Measurements from ENCODE around the gene ATP2B2.

ATP2B2 gene

DNA sequence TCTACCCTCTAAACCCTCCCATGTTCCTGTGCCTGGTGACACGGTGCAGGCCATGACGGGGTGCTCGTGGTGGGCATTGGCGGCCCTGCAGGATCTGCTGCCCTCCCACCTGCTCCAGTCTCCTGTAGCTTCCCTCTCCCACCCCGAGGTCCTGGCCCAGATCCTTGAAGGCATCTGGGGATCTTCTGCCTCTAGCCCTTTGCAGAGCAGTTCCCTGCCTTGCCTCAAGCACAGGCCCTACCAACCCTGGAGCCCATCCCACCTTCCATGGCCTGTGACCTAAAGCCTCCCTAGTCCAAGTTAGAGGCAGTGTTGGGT, 157.0 kb downstream of the ATP2B2 start:
- no peak overlapping the region for H3K4me3 ChIP-seq (ENCODE audit: low read length)
- H3K4me1 ChIP-seq (ENCODE audit: control insufficient read depth, insufficient read depth, low read length): peaks cover 18% of the 10 kb centered on the region
- no peaks in the 10 kb centered on the region for H3K27me3 ChIP-seq (ENCODE audit: control insufficient read depth, insufficient read depth, low read length)
- H3K4me2 ChIP-seq (ENCODE audit: low read length): no peak overlapping the region
- no peaks in the 10 kb centered on the region for H3K9me3 ChIP-seq (replicated peaks; ENCODE audit: low read length)
- H3K36me3 ChIP-seq (ENCODE audit: insufficient read depth, low read length): no peaks in the 10 kb centered on the region
- H3K9ac ChIP-seq (ENCODE audit: low read depth, low read length): no peak overlapping the region

GRCh38 chr3:10347648-10348403, 157.6 kb downstream of the ATP2B2 start:
- Histone ChIP-seq H3K4me3 (ENCODE audit: low read length) (no peak overlapping the region), H3K27me3 (ENCODE audit: control insufficient read depth, insufficient read depth, low read length) (no peaks in the 10 kb centered on the region), H3K4me2 (ENCODE audit: low read length) (no peak overlapping the region), H3K36me3 (ENCODE audit: insufficient read depth, low read length) (no peaks in the 10 kb centered on the region), H3K4me1 (ENCODE audit: control insufficient read depth, insufficient read depth, low read length) (peaks cover 13% of the 10 kb centered on the region), H3K9ac (ENCODE audit: low read depth, low read length) (no peak overlapping the region), H3K9me3 (replicated peaks; ENCODE audit: low read length) (no peaks in the 10 kb centered on the region)

GRCh38 chr3:10345911-10346310, 159.5 kb downstream of the ATP2B2 start:
- no peaks in the 10 kb centered on the region for H3K4me1 ChIP-seq (ENCODE audit: control insufficient read depth, insufficient read depth, low read length)
- H3K27me3 ChIP-seq (ENCODE audit: control insufficient read depth, insufficient read depth, low read length): peaks cover 16% of the 10 kb centered on the region
- H3K9me3 ChIP-seq (replicated peaks; ENCODE audit: low read length): no peaks in the 10 kb centered on the region
- no peak overlapping the region for H3K9ac ChIP-seq (ENCODE audit: low read depth, low read length)
- H3K4me2 ChIP-seq (ENCODE audit: low read length): no peak overlapping the region
- no peak overlapping the region for H3K4me3 ChIP-seq (ENCODE audit: low read length)
- no peaks in the 10 kb centered on the region for H3K36me3 ChIP-seq (ENCODE audit: insufficient read depth, low read length)

- H3K4me2 ChIP-seq (ENCODE audit: low read length): no peak overlapping the region
- no peaks in the 10 kb centered on the region for H3K9me3 ChIP-seq (replicated peaks; ENCODE audit: low read length)
Measured at GRCh38 chr3:10344944-10345575, 160.3 kb downstream of the ATP2B2 start.

DNA sequence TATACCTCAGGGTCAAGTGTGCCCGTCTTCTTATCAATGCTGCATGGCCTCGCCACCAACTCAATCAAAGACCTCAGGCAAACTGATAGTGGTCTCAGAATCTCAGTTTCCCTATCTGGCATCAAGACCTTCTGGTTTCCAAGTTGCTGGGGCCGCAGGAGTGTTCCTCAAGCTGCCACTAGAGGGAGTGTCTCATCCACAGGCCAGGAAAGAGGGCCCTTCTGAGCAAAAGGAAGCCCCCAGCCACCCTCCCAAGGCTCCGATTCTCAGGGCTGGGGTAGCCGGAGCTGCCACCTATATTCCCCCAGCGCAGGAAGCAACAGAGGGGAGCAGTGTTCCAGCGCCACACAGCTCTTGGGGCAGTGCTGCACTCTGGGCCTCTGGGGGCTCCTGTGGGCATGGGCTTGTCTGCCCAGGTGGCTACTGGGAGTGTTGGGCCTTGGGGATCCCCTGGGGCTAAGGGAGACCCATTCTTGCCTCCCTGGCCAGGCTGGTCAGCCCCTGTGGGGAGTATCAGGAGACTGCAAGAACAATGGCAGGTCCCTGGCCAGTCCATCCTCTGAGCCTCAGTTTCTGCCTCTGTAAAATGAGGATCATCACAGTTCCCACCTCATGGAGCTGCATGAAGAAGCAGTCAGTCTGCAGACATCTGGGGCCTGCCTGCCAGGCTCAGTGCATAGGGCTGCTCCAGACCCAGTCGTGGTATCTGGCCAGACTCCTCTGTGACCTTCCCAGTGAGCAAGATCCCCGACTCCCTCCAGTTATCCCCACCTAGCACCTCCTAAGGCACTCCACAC, 161.0 kb downstream of the ATP2B2 start:
- Histone ChIP-seq H3K4me3 (ENCODE audit: low read length) (no peak overlapping the region), H3K9me3 (replicated peaks; ENCODE audit: low read length) (no peaks in the 10 kb centered on the region), H3K4me2 (ENCODE audit: low read length) (no peak overlapping the region), H3K9ac (ENCODE audit: low read depth, low read length) (no peak overlapping the region), H3K4me1 (ENCODE audit: control insufficient read depth, insufficient read depth, low read length) (no peaks in the 10 kb centered on the region), H3K36me3 (ENCODE audit: insufficient read depth, low read length) (no peaks in the 10 kb centered on the region), H3K27me3 (ENCODE audit: control insufficient read depth, insufficient read depth, low read length) (peaks cover 18% of the 10 kb centered on the region)

More at GRCh38 chr3:10344944-10345575, 160.3 kb downstream of the ATP2B2 start:
- no peaks in the 10 kb centered on the region for H3K36me3 ChIP-seq (ENCODE audit: insufficient read depth, low read length)
- H3K9ac ChIP-seq (ENCODE audit: low read depth, low read length): no peak overlapping the region
- H3K4me1 ChIP-seq (ENCODE audit: control insufficient read depth, insufficient read depth, low read length): no peaks in the 10 kb centered on the region
- peaks cover 18% of the 10 kb centered on the region for H3K27me3 ChIP-seq (ENCODE audit: control insufficient read depth, insufficient read depth, low read length)
- H3K4me3 ChIP-seq (ENCODE audit: low read length): no peak overlapping the region

- Histone ChIP-seq H3K36me3 (ENCODE audit: insufficient read depth, low read length) (no peaks in the 10 kb centered on the region), H3K9ac (ENCODE audit: low read depth, low read length) (no peak overlapping the region), H3K4me1 (ENCODE audit: control insufficient read depth, insufficient read depth, low read length) (no peaks in the 10 kb centered on the region), H3K9me3 (replicated peaks; ENCODE audit: low read length) (no peaks in the 10 kb centered on the region), H3K4me3 (ENCODE audit: low read length) (no peak overlapping the region), H3K4me2 (ENCODE audit: low read length) (no peak overlapping the region), H3K27me3 (ENCODE audit: control insufficient read depth, insufficient read depth, low read length) (peaks cover 18% of the 10 kb centered on the region)
Measured at GRCh38 chr3:10343526-10343925, 161.9 kb downstream of the ATP2B2 start.

- H3K4me3 ChIP-seq (ENCODE audit: low read length): no peak overlapping the region
- H3K9me3 ChIP-seq (replicated peaks; ENCODE audit: low read length): no peaks in the 10 kb centered on the region
- no peak overlapping the region for H3K4me2 ChIP-seq (ENCODE audit: low read length)
- H3K27me3 ChIP-seq (ENCODE audit: control insufficient read depth, insufficient read depth, low read length): peaks cover 21% of the 10 kb centered on the region
- no peak overlapping the region for H3K9ac ChIP-seq (ENCODE audit: low read depth, low read length)
- H3K4me1 ChIP-seq (ENCODE audit: control insufficient read depth, insufficient read depth, low read length): no peaks in the 10 kb centered on the region
- no peaks in the 10 kb centered on the region for H3K36me3 ChIP-seq (ENCODE audit: insufficient read depth, low read length)
Measured at GRCh38 chr3:10342781-10343180, 162.6 kb downstream of the ATP2B2 start.

DNA sequence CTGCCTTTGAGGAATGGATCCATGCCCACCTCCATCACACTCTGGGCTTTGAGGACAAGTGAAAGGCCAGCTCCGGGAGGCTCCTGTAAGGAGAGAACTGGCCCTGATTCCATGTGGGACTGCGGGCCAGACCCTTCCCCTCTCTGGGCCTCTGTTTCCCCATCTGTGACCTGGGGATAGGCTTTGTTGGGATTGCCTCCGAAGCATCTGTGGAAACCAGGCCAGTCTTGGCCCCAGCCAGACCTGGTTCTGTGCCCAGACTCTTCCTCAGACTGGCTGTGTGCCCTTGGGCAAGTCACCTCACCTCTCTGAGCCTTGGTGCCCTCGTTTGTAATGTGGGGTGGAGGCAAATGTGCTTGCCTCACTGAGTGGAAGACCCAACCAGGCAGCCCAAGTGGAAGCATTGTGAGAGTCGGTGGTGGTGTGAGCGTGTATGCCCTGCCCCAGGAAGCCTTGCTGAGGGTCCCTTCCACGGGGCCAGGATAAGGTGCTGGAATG, 163.4 kb downstream of the ATP2B2 start:
- peaks cover 21% of the 10 kb centered on the region for H3K27me3 ChIP-seq (ENCODE audit: control insufficient read depth, insufficient read depth, low read length)
- no peaks in the 10 kb centered on the region for H3K9me3 ChIP-seq (replicated peaks; ENCODE audit: low read length)
- H3K4me3 ChIP-seq (ENCODE audit: low read length): no peak overlapping the region
- no peaks in the 10 kb centered on the region for H3K4me1 ChIP-seq (ENCODE audit: control insufficient read depth, insufficient read depth, low read length)
- H3K36me3 ChIP-seq (ENCODE audit: insufficient read depth, low read length): no peaks in the 10 kb centered on the region
- H3K4me2 ChIP-seq (ENCODE audit: low read length): no peak overlapping the region
- H3K9ac ChIP-seq (ENCODE audit: low read depth, low read length): no peak overlapping the region

- no peak overlapping the region for H3K9ac ChIP-seq (ENCODE audit: low read depth, low read length)
- no peak overlapping the region for H3K4me2 ChIP-seq (ENCODE audit: low read length)
- H3K36me3 ChIP-seq (ENCODE audit: insufficient read depth, low read length): no peaks in the 10 kb centered on the region
- H3K9me3 ChIP-seq (replicated peaks; ENCODE audit: low read length): no peaks in the 10 kb centered on the region
- no peak overlapping the region for H3K4me3 ChIP-seq (ENCODE audit: low read length)
- no peaks in the 10 kb centered on the region for H3K4me1 ChIP-seq (ENCODE audit: control insufficient read depth, insufficient read depth, low read length)
- peaks cover 23% of the 10 kb centered on the region for H3K27me3 ChIP-seq (ENCODE audit: control insufficient read depth, insufficient read depth, low read length)
Measured at GRCh38 chr3:10340476-10340875, 164.9 kb downstream of the ATP2B2 start.

DNA sequence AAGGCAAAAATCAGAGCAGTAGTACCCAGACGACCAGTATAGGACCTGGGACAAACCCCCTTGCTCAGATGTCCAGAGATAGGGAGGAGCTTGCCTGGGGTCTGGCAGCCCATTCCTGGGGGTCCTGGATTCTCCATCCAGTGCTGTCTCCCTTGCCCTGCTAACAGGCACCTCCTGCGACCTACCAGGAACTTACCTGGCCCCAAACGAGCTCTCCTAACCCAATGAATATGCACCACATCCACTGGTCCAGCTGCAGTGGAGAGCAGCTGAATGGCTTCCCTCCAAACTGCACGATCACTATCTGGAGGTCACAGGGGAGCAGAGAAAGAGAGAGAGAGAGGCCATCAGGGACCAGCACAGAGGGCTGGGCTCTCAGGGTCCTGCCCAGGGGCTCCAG, 165.3 kb downstream of the ATP2B2 start:
- Histone ChIP-seq H3K9ac (ENCODE audit: low read depth, low read length) (no peak overlapping the region), H3K4me2 (ENCODE audit: low read length) (no peak overlapping the region), H3K27me3 (ENCODE audit: control insufficient read depth, insufficient read depth, low read length) (peaks cover 26% of the 10 kb centered on the region), H3K4me1 (ENCODE audit: control insufficient read depth, insufficient read depth, low read length) (no peaks in the 10 kb centered on the region), H3K4me3 (ENCODE audit: low read length) (no peak overlapping the region), H3K9me3 (replicated peaks; ENCODE audit: low read length) (no peaks in the 10 kb centered on the region), H3K36me3 (ENCODE audit: insufficient read depth, low read length) (no peaks in the 10 kb centered on the region)

GRCh38 chr3:10339376-10339955, 165.9 kb downstream of the ATP2B2 start:
- no peak overlapping the region for H3K9ac ChIP-seq (ENCODE audit: low read depth, low read length)
- H3K4me2 ChIP-seq (ENCODE audit: low read length): no peak overlapping the region
- H3K4me3 ChIP-seq (ENCODE audit: low read length): no peak overlapping the region
- H3K9me3 ChIP-seq (replicated peaks; ENCODE audit: low read length): no peaks in the 10 kb centered on the region
- no peaks in the 10 kb centered on the region for H3K36me3 ChIP-seq (ENCODE audit: insufficient read depth, low read length)
- peaks cover 26% of the 10 kb centered on the region for H3K27me3 ChIP-seq (ENCODE audit: control insufficient read depth, insufficient read depth, low read length)
- H3K4me1 ChIP-seq (ENCODE audit: control insufficient read depth, insufficient read depth, low read length): peaks cover 5% of the 10 kb centered on the region
